GM21737 (cell line): ENCODE data around the gene DNAH14.
"Not testable (repeated sequence)": the region's sequence is repeated elsewhere in the genome, so short reads cannot be mapped to it uniquely, and the experiment has no call there.

Source experiments
- ATAC-seq: cut with Tn5 transposase; IDR thresholded peaks from one replicate; pipeline ENCODE4 v1.9.1; 2021; ENCODE audit warnings: mild to moderate bottlenecking, moderate library complexity; ENCODE audit not compliant: unreplicated experiment

DNAH14 gene

DNA sequence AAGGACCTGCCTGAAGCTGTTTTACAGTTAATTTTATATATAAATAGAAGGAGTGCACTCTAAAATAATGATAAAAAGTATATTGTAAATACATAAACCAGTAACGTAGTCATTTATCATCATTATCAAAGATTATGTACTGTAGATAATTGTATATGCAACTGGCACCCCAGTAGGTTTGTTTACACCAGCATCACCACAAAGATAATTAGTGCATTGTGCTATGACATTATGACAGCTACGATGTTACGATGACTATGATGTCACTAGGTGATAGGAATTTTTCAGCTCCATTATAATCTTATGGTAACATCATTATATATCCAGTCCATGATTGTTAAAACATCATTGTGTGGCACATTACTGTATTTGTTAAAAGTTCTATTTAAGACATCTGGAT is 313.1 kb downstream of the DNAH14 start:
- no peak for ATAC-seq

DNA sequence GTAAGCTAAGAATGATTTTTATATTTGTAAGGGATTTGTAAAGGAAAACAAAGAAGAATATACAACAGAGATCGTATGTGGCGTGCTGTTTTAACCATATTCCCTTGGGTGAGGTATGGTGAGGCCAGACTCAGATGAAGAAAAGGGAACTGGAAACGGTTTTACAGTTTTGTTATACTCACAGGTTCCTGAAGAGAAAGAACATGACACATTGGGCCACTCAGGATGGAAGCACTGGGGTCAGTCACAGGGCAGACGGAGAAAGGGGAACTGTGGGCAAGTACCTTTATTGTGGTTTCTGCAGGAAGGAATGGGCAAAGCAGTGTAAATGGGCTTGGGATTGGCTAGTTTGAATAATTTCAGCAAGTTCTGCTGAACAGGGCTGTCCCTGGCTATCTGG is 321.0 kb downstream of the DNAH14 start:
- peak; percentile 97 for ATAC-seq

DNA sequence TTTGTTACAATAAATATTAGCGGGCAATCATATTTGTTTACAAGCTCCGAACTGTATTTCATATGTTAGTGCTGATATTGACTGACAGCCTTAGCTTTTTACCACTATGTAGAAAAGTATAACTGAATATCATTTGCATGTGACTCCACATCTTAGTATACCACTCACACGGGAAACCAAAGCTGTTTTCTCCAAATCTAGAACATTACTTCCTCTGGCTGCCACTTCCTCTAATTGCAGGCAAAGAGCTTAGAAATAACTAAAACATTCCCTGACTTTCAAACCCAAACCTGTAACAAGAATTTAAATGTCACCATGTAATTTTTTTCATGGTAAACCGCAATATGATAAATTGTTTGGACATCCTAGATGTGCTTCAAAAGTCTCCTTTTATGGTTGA is 323.7 kb downstream of the DNAH14 start:
- ATAC-seq = no peak

DNA sequence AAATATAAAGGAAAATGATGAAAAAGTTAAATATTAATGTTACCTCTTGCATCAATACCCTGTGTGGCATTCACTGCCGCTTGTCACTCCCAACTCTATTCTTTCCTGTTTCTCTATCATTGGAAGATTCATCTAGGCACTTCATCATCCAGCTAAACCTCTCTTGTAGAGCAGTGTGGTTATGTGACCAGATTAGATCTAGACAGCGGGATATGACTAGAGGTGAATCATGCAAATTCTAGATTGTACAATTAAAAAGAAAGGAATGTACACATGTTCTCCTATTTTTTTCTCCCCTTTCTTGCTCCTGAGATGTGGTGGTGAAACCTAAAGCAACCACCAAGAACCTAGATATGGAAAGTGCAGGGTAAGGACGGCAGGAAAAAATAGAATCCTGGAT is 324.3 kb downstream of the DNAH14 start:
- ATAC-seq = no peak

DNA sequence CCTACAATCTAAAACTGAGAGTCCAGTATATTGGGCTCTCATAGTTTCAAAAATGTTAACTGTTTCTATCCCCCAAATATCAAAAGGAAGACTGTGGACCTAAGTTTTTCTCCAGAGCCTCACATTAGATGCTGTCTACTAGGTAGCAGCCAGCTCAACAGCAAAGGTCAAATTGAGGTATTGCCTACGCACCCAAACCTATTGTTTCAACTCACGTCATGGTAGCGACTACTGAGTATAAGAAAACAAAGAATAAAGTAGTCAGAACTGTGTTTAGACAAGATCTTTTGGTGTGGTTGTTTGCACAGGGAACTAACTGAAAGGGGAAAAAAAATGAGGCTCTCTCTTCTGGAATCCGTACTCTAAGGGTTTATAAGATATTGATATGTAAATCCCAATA is 325.2 kb downstream of the DNAH14 start:
- ATAC-seq = no peak

DNA sequence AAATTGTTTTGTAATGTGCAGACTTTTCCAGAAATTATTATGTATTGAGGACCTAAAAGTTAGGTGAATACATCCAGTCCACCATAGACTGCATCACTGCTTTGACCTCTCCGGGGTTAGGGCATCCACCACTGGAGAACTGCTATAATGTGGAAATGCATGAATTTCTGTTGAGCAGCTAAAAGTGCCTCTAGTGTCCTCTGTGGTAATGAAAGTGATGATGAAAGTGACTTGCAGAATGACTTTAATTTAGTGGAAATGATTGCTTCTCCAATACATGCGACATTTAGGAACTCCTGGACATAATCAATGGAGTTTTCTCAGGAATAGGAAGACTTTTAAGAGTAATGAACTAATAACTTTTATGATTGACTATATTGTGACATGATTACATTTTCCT is 327.6 kb downstream of the DNAH14 start:
- ATAC-seq = no peak

DNA sequence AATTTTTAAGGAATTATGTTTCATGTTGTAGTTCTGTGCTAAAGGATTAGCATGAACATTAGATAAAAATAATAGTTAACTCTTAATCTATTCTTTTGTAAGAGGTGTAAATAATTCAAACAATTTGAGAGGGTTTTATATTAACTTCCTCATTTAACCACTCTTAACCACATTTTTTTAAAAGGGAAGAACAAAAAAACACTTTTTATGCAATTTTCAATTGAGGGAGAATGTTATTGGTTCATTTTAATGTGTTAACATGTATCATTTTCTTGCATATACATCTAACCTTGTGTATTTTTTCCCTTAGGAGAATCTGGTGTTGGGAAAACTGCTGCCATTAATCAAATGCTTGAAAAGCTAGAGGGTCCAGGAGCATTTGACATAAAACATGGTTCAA is 329.3 kb downstream of the DNAH14 start:
- ATAC-seq = no peak

DNA sequence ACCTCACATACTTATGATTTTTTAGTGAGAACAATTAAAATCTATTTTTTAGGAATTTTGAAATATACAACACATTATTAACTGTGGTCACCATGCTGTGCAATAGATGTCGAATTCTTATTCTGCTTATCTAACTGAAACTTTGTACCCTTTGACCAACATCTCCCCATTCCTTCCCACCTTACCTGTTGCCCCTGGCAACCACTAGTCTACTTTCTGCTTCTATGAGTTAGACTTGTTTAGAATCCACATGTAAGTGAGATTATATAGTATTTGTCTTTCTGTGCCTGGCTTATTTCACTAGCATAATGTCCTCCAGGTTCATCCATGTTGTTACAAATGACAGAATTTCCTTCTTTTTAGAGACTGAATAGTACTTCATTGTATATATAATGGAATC is 330.1 kb downstream of the DNAH14 start:
- ATAC-seq = no peak

DNA sequence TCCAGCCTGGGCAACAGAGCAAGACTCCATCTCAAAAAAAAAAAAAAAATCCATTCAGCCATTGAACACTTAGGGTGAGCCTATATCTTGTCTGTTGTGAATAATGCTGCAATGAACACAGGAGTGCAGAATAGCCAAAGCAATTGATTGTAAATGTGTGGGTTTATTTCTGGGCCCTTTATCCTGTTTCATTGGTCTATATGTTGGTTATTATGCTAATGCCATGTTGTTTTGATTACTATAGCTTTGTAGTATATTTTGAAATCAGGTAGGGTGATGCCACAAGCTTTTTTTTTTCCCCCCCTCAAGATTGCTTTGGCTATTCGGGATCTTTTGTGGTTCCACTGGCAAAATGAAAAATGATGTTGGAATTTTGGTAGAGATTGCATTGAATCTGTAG is 330.8 kb downstream of the DNAH14 start:
- no peak for ATAC-seq

DNA sequence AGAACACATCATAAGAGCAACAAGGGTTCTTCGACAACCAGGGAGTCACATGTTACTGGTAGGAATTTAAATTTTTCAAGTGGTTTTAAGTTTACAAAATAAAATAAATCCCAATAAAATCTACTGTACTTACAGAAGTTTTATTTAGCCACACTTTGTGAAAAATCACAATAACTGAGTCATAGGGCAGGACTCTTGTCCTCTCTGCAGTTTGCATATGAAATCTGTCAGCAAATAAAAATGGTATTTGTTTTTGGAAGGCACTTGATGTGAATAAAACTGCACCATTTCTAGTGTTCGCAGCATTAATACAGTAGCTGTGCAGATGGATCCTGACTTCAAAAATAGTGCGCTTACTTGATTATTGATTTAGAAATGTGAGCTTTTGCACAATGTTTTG is 348.0 kb downstream of the DNAH14 start:
- no peak for ATAC-seq

DNA sequence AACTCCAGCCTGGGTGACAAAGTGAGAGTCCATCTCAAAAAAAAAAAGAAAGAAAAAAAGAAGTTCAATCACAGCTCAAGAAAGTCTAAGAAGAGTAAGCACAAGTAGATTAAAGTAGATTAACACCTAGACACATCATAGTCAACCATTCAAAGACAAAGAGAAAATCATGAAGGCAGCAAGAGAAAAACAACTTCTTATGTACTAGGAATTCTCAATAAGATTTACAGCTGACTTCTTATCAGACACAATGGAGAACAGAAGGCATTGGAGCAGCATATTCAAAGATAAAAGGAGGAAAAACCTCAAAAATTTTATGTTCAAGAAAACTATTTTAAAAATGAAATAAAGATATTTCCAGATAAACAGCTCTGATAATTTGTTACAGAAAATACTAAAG is 351.1 kb downstream of the DNAH14 start:
- no peak for ATAC-seq

DNA sequence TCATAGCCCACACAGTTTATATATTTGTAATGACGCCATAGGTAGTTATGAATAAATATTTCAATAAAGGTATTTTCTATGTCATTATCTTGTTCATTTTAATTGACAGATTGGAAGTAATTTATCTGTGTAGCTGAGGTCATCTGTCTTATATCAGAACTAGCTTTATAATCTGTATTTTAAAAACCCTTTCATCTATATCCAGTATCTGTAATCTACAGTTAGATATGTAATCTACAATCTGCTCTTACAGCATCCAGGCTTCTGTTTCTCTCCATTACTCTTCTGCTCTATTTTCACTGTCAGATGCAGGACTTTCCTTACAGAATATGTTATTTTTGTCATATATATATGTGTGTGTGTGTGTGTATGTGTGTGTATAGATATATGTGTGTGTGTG is 360.8 kb downstream of the DNAH14 start:
- no peak for ATAC-seq

DNA sequence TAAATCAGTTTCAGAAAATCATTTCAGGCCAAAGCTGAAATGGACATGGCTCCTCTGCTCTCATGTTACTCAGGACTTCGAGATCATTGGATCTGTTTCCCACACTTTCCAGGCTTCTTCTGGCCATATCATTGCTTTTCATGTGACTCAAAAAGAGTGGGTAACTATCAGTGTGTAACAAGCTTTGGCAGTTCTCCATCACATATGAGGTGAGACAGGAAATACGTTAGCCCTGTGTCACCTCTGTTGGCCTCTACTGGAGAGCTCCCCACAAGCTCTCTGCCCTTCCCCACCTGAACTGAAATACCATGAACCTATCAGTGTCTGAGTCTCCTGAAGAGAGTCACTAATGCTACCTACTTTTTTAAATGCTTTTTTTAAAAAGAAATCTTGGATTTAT is 370.1 kb downstream of the DNAH14 start:
- no peak for ATAC-seq

DNA sequence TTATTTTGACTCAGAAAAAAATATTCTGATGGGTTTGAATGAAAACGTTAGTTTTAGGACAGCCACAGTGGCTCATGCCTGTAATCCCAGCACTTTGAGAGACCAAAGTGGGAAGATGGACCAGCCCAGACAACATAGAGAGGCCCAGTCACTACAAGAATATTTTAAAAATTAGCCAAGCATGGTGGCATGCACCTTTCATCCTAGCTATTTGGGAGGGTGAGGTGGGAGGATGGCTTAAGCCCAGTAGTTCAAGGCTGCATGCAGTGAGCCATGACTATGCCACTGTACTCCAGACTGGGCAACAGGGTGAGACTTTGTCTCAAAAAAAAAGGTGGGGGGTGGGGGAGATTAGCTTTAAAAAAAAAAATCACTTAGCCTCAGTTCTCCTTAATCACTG is 370.9 kb downstream of the DNAH14 start:
- ATAC-seq = no peak

DNA sequence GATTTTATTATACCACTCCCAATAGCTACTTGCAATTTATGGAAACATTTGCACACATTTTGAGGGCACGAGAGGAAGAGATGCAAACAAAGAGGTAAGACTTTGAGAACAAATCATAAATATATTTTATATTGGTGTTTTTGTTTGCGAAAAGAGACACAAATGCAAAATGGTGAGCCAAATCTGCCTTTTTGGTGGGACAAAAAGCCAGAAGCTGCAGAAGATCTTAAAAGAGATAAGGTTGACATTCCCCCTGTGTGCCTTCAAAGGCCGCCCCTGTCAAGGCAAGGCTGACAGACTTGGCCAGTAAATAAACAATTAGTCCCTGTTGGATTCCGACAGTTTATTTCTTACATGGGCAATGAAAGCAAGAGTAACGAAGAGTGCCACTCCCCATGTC is 375.5 kb downstream of the DNAH14 start:
- no peak for ATAC-seq

DNA sequence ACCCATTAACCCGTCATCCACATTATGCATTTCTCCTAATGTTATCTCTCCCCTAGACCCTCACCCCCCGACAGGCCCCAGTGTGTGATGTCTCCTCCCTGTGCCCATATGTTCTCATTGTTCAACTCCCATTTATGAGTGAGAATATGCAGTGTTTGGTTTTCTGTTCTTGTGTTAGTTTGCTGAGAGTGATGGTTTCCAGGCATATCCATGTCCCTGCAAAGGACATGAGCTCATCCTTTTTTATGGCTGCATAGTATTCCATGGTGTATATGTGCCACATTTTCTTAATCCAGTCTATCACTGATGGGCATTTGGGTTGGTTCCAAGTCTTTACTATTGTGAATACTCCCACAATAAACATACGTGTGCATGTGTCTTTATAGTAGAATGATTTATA is 381.1 kb downstream of the DNAH14 start:
- not testable (repeated sequence) for ATAC-seq

DNA sequence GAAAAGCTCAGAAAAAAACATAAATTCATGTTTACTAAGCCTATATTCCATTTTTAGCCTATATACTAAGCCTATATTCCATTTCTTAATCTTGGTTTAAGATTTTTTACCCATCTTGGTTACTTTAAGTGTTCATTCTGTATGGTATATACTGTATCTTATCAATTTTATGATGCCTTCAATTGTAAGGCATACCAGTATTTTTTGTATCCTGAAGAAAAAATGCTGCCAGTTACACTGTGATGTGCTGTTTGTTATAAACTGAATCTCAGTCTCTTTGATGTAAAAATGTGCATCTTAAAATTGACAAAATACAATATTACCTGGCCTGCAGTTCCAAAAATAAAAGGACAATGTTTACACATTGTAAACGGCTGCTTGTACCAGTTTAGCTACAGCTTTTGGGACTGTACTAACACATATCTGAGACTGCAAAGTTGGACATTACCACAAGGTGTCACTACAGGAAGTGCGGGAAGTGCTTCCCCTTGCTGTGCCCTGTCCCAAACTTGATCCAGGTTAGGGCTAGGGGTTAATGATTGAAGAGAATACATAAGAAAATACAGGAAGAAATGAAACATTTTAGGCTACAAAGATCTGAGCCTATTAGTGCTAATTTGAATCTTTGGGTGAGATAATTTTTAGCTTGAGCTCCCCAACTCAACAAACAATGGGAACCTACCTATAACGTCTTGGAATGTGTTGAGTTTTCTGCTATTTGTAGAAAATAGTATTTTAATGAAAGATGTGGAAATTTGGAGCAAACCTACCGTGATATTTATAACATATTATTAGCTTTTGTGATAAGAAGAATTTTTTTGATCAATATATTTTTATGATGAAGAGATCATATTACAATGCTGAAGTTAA is 389.5 kb downstream of the DNAH14 start:
- peak; percentile 86 for ATAC-seq

DNA sequence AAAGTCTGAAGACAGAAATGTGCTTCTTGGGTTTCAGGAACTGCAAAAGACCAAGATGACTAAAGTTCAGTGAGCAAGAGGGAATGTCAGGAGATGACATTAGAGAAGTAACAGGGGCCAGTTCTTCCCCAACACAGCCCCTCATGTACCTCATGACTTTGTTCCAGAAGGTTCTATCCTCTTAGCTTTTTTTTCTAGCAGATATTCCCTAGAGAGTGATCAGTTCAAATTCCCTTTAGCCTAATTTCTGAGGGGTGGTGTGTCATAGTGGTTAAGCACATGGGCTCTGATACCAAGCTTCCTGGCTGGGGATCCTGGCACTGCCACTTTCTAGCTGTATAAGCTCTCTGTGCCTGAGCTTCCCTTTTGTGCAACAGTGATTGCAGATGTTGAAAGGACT is 390.4 kb downstream of the DNAH14 start:
- no peak for ATAC-seq

DNA sequence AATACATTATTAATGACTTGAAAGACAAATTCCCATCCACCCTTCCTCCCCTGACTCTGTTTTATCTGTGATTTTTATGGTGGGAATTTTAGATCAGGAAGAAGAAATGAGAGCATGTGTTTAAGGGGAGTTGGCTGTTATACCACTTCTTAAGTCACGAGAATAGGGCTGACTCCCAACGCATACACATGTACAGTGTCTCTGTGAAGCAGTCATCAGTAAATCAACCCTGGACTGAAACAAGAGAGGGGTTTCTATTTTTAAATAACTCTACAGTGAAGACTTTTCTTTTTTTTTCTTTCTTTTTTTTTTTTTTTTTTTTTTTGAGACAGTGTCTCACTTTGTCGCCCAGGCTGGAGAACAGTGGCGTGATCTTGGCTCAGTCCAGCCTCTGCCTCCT is 392.3 kb downstream of the DNAH14 start:
- no peak for ATAC-seq

DNA sequence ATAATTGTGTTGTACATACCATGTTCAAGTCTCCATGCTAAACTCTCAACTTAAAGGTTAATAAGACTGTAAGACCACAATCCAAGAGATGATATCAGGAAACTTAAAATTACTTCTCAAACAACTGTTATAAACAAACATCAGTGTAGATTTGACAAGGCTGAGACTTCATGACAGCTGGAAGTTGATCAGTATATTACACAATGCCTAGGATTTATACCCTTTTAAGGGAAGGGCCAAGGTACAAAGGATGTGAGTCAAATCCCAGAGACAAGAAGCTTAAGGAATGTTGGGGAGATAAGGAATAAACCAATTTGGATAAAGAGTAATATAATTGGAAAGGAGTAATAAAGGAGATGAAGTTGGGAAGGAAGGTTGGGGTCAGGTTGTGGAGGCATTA is 399.6 kb downstream of the DNAH14 start:
- ATAC-seq = no peak

DNA sequence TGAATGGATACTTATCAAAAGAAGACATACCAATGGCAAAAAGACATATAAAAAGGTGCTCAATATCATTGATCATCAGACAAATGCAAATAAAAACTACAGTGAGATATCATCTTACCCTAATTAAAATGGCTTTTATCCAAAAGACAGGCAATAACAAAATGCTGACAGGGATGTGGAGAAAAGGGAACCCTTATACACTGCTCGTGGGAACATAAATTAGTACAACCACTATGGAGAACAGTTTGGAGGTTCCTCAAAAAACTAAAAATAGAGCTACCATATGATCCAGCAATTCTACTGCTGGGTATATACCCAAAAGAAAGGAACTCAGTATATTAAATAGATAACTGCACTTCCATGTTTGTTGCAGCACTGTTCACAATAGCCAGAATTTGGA is 400.5 kb downstream of the DNAH14 start:
- ATAC-seq = not testable (repeated sequence)

DNA sequence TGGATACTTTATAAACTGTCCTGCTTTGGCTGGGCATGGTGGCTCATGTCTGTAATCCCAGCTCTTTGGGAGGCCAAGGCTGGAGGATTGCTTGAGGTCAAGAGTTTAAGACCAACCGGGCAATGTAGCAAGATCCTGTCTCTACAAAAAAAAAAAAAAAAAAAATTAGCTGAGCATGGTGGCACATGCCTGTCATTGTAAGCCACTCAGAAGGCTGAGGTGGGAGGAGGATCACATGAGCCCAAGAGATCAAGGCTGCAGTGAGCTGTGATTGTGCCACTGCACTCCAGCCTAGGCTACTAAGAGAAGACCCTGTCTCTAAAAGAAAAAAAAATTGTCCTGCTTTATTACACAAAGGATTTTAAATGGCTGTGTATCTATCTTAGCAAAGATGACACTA is 403.2 kb downstream of the DNAH14 start:
- no peak for ATAC-seq
